DMS114 treated with DMSO at 0.1 percent for 48 hours (cell line): ENCODE data around the gene NCMAP.
"Not testable (repeated sequence)": the region's sequence is repeated elsewhere in the genome, so short reads cannot be mapped to it uniquely, and the experiment has no call there.

ENCODE experiments used
- DNase-seq: peaks from one replicate; lab custom pipeline; 2025; ENCODE audit not compliant: unreplicated experiment; lab: John Stamatoyannopoulos, UW

The NCMAP gene

GRCh38 chr1:24555591-24556413 lies at the start of gene NCMAP:
Gene NCMAP (plus strand): TSS chr1:24556087. CDS start chr1:24595431, 39,344 bp downstream.
- DNase-seq: no peak

DNA sequence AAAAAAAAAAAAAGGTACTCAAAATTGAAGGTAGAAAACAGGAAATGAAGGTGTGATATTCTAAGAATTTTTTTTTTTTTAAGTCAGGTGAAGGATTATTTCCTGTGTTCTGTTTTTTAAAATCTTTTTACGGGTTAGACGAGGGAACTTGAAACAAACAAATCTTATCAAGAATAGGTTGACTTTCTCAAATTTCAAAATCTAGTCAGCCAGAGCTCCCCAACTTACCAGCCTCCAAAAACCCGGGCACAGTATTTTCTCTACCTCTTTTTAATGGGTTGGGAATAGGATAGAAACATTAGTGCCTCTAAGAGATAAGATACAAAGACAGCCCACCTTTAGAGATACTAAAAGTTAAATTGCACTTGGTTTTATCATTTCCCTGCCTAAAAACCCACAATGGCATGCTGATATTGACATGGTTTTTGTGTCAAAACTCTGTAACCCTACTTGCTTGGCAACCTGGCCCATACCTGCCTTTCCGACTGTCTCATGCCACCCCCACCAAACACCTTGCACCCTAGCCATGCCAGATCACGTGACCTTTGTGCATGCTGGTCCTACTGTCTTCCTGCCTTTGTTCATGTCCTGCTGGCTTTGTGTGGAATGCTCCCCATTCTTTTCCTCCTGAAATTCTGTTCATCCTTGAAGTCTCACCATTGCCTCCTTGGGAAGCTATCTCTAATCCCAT lies 49.1 kb upstream of the NCMAP start:
- no peak for DNase-seq

DNA sequence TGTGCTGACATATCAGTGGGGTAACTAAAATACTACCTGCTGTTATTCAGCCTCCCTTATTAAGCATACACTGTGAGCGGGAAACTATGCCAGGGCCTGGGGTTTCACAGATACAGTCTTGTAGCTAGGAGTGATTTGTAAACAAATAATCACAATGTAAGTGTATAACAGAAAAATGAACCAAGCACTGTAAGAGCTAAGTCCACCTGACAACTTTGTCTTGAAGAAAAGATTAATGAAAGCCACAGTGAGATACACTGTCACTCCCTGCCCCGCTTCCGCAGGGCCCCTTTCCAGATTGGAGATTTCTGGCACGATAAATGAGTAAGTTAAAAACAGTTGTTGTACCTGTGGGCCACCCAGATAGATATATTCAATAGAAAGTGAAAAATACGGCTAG lies 48.5 kb upstream of the NCMAP start:
- no peak for DNase-seq

- no peak for DNase-seq
Observed at GRCh38 chr1:24508911-24509310, 47.0 kb upstream of the NCMAP start.

- no peak for DNase-seq
Observed at GRCh38 chr1:24513706-24514105, 42.2 kb upstream of the NCMAP start.

- DNase-seq: no peak
Observed at GRCh38 chr1:24514946-24515345, 40.9 kb upstream of the NCMAP start.

- DNase-seq: not testable (repeated sequence)
Observed at GRCh38 chr1:24515671-24516209, 40.1 kb upstream of the NCMAP start.

DNA sequence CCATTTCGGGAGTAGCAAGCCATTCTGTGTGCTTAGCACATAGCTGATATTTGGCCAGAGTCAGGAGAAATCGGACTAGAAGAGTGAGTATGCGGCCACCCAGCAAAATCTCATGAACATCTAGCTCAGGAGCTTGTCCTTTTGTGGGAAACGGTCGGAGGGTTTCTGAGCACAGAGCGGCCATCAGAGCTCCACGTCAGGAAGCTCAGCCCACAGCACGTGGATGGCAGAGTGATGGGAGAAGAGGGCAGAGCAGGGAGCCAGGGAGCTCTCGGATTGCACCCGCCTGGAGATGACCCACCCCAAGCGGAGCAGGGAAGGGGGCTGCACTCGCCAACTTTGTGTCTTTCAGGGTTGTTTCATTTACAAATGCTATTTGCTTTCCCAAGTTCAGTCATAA lies 39.4 kb upstream of the NCMAP start:
- DNase-seq: no peak

DNA sequence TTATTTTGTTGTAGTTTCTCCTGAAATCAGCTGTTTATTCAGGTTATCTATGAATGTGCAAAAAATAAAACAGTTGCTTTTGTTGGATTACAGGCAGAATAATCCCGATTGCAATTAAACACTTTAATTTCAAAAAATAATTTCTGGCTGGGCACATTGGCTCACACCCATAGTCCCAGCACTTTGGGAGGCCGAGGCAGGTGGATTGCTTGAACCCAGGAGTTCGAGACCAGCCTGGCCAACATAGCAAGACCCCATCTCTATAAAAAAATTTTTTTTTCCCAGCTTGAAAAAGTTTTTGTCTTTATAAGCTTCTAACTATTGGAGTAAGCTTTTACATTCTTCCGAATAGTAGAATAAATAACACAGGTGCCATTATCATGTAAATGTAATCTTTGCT lies 38.0 kb upstream of the NCMAP start:
- DNase-seq: no peak

GRCh38 chr1:24520282-24520681 lies 35.6 kb upstream of the NCMAP start:
- DNase-seq: not testable (repeated sequence)

GRCh38 chr1:24525606-24526005 lies 30.3 kb upstream of the NCMAP start:
- DNase-seq: no peak

DNA sequence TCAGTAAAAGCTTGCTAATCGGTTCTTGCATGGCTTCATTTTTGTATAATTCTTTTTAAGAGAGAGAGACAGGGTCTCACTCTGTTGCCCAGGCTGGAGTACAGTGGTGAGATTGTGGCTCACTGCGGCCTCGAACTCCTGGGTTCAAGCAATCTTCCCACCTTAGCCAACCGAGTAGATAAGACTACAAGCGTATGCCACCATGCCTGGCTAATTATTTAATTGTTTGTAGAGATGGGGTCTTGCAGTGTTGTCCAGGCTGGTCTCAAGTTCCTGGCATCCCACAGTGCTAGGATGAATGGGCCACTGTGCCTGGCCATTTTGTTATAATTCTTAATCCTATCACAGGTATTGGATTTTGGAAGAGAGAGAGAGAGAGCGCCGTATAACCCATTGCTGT lies 29.8 kb upstream of the NCMAP start:
- no peak for DNase-seq

DNA sequence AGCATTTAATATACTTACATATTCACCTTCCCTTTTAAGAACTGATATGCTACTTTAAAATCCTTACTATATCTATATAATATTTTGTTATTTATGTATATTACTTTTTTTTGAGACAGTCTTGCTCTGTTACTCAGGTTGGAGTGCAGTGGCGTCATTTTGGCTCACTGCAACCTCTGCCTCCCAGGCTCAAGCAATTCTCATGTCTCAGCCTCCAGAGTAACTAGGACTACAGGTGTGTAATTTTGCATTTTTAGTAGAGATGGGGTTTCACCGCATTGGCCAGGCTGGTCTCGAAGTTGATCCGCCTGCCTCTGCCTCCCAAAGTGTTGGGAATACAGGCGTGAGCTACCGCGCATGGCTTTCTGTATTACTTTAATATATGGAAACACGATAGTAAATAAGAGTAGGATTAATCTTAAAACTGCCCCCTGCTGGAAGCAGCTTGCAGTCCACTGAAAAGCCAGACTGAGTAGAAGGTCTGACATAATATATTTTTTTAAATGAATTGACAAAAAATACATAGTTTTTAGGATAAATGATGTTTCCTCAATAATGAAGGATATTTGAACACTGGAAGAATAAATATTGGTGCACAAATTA lies 28.8 kb upstream of the NCMAP start:
- no peak for DNase-seq

- no peak for DNase-seq
Observed at GRCh38 chr1:24528744-24529143, 27.1 kb upstream of the NCMAP start.

- not testable (repeated sequence) for DNase-seq
Observed at GRCh38 chr1:24529292-24529691, 26.6 kb upstream of the NCMAP start.

GRCh38 chr1:24535021-24535424 lies 20.9 kb upstream of the NCMAP start:
- no peak for DNase-seq

- no peak for DNase-seq
Observed at GRCh38 chr1:24535778-24536177, 20.1 kb upstream of the NCMAP start.

DNA sequence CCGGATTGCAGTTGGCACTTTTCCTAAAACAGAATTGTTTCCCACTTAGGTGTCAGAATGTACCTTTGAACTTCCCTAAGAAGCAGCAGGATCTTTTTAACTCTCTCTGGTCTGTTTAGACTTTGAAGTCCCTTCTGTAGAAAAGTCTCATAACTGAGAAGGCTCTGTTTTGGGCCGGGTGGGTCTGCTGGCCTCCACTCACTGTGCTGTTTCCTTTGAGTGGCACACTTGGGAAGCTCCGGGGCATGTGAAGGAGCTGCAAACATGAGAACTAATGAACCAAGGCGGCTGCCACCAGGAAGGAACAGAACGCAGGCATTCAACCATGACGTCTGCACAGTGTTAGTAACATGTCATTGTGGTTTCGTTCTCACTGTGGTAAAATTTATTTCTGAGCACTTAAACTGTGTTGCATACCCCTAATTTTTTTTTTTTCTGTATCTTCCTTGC lies 19.5 kb upstream of the NCMAP start:
- no peak for DNase-seq

- no peak for DNase-seq
Observed at GRCh38 chr1:24540051-24540905, 15.6 kb upstream of the NCMAP start.

GRCh38 chr1:24540906-24541710 lies 14.8 kb upstream of the NCMAP start:
- DNase-seq: no peak
